NCI-H510A treated with DMSO at 0.1 percent for 48 hours (cell line): ENCODE results near the gene SLAMF8.

Experiments
- DNase-seq: peaks from one replicate; lab custom pipeline; 2025; lab: John Stamatoyannopoulos, UW

The SLAMF8 gene

GRCh38 chr1:159826441-159827101 lies at the start of gene SLAMF8:
Gene SLAMF8 (plus strand): TSS chr1:159826873. CDS start chr1:159826899, 26 bp downstream.
- DNase-seq = no peak

GRCh38 chr1:159778266-159778665 lies 48.4 kb upstream of the SLAMF8 start:
- no peak for DNase-seq

- DNase-seq = no peak
These were observed 47.2 kb upstream of the SLAMF8 start for GRCh38 chr1:159779403-159779851.

GRCh38 chr1:159780583-159781582 lies 45.8 kb upstream of the SLAMF8 start, which contains the start of gene DUSP23:
Gene DUSP23 (plus strand): TSS chr1:159780962. CDS start chr1:159781101, 139 bp downstream.
- DNase-seq = peak; percentile 96

- no peak for DNase-seq
These were observed 44.7 kb upstream of the SLAMF8 start for GRCh38 chr1:159781992-159782391.

GRCh38 chr1:159783724-159784123 lies 42.9 kb upstream of the SLAMF8 start:
- no peak for DNase-seq

- no peak for DNase-seq
These were observed 40.2 kb upstream of the SLAMF8 start for GRCh38 chr1:159786465-159786864.

GRCh38 chr1:159786966-159787365 lies 39.7 kb upstream of the SLAMF8 start:
- DNase-seq = no peak

GRCh38 chr1:159790237-159790917 lies 36.3 kb upstream of the SLAMF8 start:
- no peak for DNase-seq

- no peak for DNase-seq
These were observed 35.6 kb upstream of the SLAMF8 start for GRCh38 chr1:159791031-159791430.

- no peak for DNase-seq
These were observed 35.2 kb upstream of the SLAMF8 start for GRCh38 chr1:159791461-159791860.

- no peak for DNase-seq
These were observed 31.1 kb upstream of the SLAMF8 start for GRCh38 chr1:159795534-159795933.

GRCh38 chr1:159798893-159799292 lies 27.8 kb upstream of the SLAMF8 start:
- DNase-seq = peak; percentile 90

GRCh38 chr1:159799446-159799985 lies 27.2 kb upstream of the SLAMF8 start:
- DNase-seq = no peak

- no peak for DNase-seq
These were observed 26.3 kb upstream of the SLAMF8 start for GRCh38 chr1:159800177-159800930.

GRCh38 chr1:159802111-159802510 lies 24.6 kb upstream of the SLAMF8 start, which contains the start of gene FCRL6:
Gene FCRL6 (plus strand): TSS chr1:159802360. CDS start chr1:159802425, 65 bp downstream.
- DNase-seq = no peak

GRCh38 chr1:159803956-159804689 lies 22.6 kb upstream of the SLAMF8 start:
- no peak for DNase-seq

- no peak for DNase-seq
These were observed 21.7 kb upstream of the SLAMF8 start for GRCh38 chr1:159804924-159805323.

- no peak for DNase-seq
These were observed 10.7 kb upstream of the SLAMF8 start for GRCh38 chr1:159815926-159816325.
